ENCODE measurements around the gene TMEM95.

DNA sequence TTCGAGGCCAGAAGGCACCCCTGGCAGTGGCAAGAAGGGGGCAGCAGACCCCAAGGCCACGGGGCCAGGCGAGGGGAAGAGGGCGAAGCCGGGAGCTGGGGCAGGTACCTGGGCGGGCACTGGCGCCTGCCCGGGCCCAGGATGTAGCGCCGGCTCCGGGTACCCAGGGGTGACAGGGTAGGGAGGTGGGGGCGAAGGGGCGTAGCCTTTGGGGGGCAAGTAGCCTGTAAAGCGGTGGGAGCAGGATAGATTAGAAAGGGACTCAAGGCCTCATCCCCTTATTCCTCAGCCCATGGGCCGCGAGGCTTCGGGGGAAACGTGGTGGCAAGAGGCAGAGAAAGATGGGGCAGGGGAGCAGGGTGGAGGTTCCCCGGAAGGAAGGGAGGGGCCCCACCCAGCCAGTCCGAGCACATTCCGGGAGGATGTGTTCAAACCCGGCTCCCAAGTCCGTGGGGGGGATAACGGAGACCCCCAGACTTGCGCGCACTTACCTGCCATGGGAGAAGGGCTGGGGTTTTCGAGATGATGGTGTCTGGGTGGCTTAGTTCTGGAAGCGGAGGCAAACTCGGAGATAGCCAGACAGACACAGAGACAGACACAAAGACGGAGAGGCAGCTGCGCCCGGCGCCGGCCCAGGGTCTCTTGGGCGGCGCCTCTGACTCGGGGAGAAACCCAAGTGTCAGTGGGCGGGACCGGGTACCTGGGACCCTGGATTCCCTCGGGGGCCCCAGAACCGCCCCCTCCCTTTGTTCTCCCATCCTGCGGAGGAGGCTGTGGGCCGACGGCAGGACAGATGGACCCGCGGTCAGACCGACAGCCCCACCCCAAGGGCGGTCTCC is 38.9 kb downstream of the TMEM95 start:
- TF ChIP-seq, protein P1, sequence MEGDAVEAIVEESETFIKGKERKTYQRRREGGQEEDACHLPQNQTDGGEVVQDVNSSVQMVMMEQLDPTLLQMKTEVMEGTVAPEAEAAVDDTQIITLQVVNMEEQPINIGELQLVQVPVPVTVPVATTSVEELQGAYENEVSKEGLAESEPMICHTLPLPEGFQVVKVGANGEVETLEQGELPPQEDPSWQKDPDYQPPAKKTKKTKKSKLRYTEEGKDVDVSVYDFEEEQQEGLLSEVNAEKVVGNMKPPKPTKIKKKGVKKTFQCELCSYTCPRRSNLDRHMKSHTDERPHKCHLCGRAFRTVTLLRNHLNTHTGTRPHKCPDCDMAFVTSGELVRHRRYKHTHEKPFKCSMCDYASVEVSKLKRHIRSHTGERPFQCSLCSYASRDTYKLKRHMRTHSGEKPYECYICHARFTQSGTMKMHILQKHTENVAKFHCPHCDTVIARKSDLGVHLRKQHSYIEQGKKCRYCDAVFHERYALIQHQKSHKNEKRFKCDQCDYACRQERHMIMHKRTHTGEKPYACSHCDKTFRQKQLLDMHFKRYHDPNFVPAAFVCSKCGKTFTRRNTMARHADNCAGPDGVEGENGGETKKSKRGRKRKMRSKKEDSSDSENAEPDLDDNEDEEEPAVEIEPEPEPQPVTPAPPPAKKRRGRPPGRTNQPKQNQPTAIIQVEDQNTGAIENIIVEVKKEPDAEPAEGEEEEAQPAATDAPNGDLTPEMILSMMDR (IDR thresholded peaks at IDR 0.05 in 4 of 5, conservative IDR thresholded peaks at IDR 0.05 in 1 of 5), result no peak
- no peak for TF ChIP-seq POLR2A (IDR thresholded peaks at IDR 0.05)

All from gastrocnemius medialis (tissue), 4 donors.